Mononuclear cell (primary cell): ENCODE measurements around the gene SDR39U1. TPM values are rescaled to one million over a fixed set of nuclear protein-coding genes. Genes with fewer than 3 reads are reported as not detected.
A peak's percentile ranks its signal among the peaks of the same experiment; 100 is the strongest.
"Not testable (repeated sequence)": the region's sequence is repeated elsewhere in the genome, so short reads cannot be mapped to it uniquely, and the experiment has no call there.

Source experiments
- H3K27me3 ChIP-seq: 2 replicates; pipeline ENCODE4 v1.6.0; 2011; ENCODE audit warnings: low read length, control low read depth; ENCODE audit not compliant: insufficient read depth
- H3K4me1 ChIP-seq: 2 replicates; pipeline ENCODE4 v1.5.1; 2011; ENCODE audit warnings: mild to moderate bottlenecking, low read length, control low read depth; ENCODE audit not compliant: insufficient read depth
- H3K4me3 ChIP-seq: 2 replicates; pipeline ENCODE4 v1.5.1; 2011; ENCODE audit warnings: mild to moderate bottlenecking, low read length, moderate library complexity
- H3K9me3 ChIP-seq: 2 replicates; pipeline ENCODE4 v1.5.1; 2011; ENCODE audit warnings: low read depth, mild to moderate bottlenecking, control low read depth, low read length
- total RNA-seq: library from RNA; depleted of rRNA; stranded (reverse); fragments of >200 nt; gene quantifications from one replicate; pipeline ENCODE4 v1.2.3, GENCODE V29; 2012

The SDR39U1 gene
- total RNA-seq, 1 donor, result 21.6 TPM

DNA sequence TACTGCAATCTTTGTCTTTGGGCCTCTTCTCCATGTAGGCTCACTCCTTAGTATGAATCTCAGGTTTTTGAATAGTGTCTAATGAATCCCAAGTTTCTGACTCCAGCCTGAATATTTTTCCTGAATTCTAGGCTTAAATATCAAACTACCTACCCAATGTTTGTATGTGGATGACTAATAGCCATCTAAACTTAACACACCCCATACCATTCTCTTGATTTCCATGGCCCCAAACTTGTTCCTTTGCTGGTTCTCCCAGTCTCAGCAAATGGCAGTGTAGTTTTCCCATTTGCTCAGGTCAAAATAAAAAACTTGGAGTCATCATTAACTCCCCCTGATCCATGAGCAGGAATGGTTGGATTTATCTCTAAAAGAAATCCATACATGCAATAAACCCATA, 18.8 kb upstream of the SDR39U1 start:
- Histone ChIP-seq H3K4me3 (no peak overlapping the region), H3K4me1 (peaks cover 4% of the 10 kb centered on the region), H3K27me3 (no peaks in the 10 kb centered on the region), H3K9me3 (no peaks in the 10 kb centered on the region)

DNA sequence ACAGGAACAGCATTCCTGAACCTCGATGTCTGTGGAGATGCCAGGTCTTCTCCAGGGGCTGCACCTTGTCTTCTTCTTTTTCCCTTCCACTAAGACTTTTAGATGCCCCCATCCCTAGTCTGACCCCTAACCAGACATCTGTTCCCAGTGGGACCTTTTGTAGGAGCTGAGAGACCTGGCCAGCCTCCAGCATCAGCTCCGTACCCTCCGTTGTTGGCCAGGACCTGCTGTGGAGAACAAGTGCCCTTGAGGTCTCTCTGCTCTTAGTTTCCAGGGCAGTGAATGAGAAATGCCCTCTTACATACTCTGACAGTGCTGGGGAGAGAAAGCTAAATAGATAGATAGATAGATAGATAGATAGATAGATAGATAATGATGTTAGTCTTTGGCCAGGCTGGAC, 16.8 kb upstream of the SDR39U1 start:
- no peak overlapping the region for H3K4me3 ChIP-seq
- H3K4me1 ChIP-seq, result no peaks in the 10 kb centered on the region
- H3K27me3 ChIP-seq, result no peaks in the 10 kb centered on the region
- H3K9me3 ChIP-seq, result no peaks in the 10 kb centered on the region

DNA sequence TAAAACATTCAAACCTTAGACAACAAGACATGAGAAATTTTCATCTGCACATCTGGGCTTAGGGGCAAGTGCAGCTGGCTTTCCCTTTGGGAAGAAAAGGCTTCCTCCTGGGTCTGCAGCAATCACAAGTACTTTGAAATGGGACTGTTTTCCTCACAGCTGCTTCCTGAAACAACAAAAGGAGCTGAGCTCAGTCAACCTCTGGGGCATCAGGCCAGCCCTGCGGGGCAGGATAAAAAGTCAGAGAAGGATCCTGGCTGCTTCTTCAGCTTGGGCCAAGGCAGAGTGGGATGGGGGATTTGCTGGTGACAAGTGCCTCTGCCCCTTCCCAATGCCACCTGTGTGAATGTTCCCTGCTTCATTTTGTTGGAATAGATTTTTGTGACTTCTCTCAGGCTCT, 16.2 kb upstream of the SDR39U1 start:
- Histone ChIP-seq H3K9me3 (no peaks in the 10 kb centered on the region), H3K27me3 (no peaks in the 10 kb centered on the region), H3K4me1 (no peaks in the 10 kb centered on the region), H3K4me3 (no peak overlapping the region)

DNA sequence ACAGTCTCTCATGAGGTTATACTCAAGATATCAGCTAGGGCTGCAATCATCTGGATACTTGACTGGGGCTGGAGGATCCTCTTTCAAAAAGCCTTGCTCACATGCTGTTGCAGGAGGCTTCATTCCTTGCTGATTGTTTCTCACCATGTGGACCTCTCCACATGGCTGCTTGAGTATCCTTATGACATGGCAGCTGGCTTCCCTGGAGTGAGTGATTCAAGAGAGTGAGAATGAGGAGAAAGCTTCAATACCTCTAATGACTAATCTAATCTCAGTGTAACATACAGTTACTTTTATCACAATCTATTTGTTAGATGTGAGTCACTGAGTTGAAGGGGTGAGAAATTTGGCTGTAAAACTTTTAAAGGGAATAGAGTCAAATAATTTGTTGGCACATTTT, 14.4 kb upstream of the SDR39U1 start:
- Histone ChIP-seq H3K4me3 (no peak overlapping the region), H3K27me3 (no peaks in the 10 kb centered on the region), H3K4me1 (no peaks in the 10 kb centered on the region), H3K9me3 (no peaks in the 10 kb centered on the region)

DNA sequence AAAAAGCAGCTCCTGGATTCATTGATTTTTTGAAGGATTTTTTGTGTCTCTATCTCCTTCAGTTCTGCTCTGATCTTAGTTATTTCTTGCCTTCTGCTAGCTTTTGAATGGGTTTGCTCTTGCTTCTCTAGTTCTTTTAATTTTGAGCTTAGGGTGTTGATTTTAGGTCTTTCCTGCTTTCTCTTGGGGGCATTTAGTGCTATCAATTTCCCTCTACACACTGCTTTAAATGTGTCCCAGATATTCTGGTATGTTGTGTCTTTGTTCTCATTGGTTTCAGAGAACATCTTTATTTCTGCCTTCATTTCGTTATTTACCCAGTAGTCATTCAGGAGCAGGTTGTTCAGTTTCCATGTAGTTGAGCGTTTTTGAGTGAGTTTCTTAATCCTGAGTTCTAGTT, 8.3 kb upstream of the SDR39U1 start:
- not testable (repeated sequence) for H3K9me3 ChIP-seq, H3K4me1 ChIP-seq, H3K27me3 ChIP-seq, H3K4me3 ChIP-seq

DNA sequence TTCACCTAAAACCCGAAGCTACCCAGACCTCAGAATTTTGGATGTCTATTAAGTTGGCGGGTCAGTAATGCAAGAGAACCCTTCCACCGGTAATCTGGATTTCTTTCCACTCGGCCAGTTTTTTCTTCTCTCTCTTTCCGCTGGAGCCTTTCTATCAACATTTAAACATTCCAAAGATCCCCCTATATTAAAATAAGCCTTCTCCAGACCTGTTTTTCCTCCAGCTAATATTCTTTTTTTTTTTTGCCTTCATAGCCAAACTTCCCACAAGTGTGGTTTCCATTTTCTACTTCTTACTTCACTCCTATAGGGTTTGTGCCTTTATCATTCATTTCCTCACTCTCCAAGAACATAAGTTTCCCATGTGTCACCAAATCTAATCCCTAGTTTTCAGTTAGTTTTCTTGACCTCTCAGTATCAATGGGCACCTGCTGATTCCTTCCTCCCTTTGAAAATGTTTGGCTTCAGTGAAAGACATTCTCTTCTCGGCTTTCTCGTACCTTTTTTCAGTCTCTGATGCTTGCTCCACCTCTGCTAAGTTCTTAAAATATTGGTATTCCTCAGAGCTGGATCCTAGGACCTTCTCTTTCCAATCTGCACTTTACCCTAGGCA, 583 bp upstream of the SDR39U1 start:
- H3K9me3 ChIP-seq, result no peaks in the 10 kb centered on the region
- no peaks in the 10 kb centered on the region for H3K27me3 ChIP-seq
- peak overlapping the region; percentile 70 for H3K4me3 ChIP-seq
- H3K4me1 ChIP-seq, result peaks cover 35% of the 10 kb centered on the region

DNA sequence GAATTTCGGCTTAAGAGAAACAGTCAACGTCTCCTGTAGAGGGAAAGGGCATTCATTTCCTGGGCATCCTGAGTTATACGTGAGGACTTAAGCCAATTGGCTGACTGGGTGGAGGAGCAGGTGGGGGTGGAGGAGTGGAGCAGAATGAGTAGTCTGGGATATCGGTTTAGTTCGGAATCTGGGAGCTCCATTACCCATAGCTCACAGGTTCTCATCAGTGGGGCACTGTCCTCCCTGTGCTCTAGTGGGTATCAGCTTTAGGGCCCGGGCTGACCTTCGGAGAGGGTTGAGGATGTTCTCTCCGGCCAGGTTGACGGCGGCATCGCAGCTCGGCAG, 704 bp downstream of the SDR39U1 start:
- peak overlapping the region; percentile 70 for H3K4me3 ChIP-seq
- no peaks in the 10 kb centered on the region for H3K27me3 ChIP-seq
- no peaks in the 10 kb centered on the region for H3K9me3 ChIP-seq
- H3K4me1 ChIP-seq, result peaks cover 48% of the 10 kb centered on the region

DNA sequence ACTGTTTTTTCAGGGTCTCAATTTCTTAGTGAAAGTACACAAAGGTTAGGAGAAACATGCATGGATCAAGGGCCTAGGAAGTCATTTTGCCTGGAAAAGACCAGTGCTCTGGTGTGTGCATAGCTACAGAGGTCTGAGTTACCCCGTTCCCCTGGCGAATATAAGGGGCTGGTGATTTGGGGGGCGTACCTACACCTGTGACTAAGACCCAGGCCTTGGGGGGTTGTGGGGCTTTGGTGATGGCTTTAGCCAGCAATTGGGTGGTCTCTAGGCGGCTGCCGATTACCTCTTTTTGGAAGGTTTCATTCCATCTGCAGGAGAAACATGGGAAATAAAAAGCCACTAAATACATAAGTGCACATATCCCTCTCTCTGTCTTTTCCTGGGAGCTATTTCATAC, 1.1 kb downstream of the SDR39U1 start:
- no peak overlapping the region for H3K4me3 ChIP-seq
- peaks cover 52% of the 10 kb centered on the region for H3K4me1 ChIP-seq
- no peaks in the 10 kb centered on the region for H3K27me3 ChIP-seq
- H3K9me3 ChIP-seq, result no peaks in the 10 kb centered on the region

DNA sequence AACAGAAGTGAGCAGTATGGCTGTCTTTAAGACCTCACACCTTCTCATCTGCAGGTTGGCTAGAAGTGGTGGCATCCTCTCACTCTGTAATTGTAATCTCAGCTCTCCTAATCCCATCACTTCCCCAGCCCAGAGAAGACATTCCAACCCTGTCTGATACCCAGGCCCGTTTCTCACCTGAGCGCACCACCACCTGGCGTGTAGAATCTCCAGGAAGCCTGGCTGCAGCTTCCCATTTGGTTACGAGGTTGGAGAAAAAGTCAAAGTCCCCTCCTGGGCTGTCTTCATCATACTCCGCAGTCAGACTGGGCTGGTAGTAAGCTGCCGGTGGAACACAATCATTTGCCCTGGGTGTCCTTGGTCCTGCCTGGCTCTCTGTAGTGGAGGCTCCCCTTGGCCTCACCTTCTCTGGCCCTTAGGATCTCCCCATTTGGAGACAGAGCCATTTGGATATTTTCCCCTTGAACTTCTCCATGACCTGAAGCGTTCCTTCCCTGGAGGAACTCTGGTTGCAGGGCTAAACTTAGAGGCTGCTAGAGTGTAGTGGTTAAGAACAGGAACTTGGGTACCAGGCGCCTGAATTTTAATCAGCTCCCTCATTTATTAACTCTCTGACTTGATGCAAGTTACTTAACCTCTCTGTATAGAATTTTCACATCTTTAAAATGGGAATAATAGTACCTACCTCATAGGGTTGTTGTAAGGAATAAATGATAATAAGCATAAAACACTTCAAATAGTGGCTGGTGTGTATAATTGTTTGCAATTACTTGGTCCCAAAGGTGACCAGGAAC, 1.8 kb downstream of the SDR39U1 start:
- Histone ChIP-seq H3K4me1 (peaks cover 59% of the 10 kb centered on the region), H3K9me3 (no peaks in the 10 kb centered on the region), H3K27me3 (no peaks in the 10 kb centered on the region)

DNA sequence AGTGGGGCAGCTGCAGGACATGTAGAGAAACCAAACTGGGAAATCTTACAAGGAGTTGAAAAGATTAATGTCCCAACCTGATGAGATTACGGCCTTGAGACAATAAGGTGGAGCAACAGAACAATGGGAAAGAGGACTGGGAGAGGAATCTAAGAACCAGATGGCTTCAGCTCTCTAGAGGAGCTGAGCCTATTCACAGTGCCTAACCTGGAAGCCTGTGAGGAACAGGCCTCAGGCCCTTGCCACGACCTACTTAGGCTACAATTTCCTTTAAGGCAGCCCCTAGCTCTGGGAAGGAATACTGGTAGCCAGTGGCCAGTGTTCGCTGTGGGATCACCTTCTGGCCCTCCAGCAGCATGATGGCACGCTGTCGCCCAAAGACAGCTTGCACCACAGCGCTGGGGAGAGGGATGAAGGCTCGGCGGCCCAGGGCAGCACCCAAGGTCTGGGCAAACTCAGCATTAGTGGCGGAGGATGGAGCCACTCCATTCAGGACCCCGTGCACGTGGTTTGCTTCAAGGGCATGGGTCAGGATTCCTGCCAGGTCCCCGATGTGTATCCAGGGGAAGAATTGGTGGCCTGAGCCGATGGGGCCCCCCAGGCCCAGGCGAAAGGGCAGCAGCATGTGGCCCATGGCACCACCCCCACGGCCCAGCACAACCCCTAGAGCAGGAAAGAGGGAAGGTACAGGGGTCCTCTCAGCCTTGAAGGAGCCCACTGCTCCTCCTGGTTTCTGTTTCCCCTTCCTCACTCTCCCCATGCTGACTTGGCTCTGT, 2.6 kb downstream of the SDR39U1 start:
- H3K9me3 ChIP-seq, result no peaks in the 10 kb centered on the region
- H3K27me3 ChIP-seq, result no peaks in the 10 kb centered on the region
- no peak overlapping the region for H3K4me3 ChIP-seq
- H3K4me1 ChIP-seq, result peaks cover 61% of the 10 kb centered on the region

More for the DNA sequence above, 1.8 kb downstream of the SDR39U1 start:
- H3K4me3 ChIP-seq, result no peak overlapping the region

DNA sequence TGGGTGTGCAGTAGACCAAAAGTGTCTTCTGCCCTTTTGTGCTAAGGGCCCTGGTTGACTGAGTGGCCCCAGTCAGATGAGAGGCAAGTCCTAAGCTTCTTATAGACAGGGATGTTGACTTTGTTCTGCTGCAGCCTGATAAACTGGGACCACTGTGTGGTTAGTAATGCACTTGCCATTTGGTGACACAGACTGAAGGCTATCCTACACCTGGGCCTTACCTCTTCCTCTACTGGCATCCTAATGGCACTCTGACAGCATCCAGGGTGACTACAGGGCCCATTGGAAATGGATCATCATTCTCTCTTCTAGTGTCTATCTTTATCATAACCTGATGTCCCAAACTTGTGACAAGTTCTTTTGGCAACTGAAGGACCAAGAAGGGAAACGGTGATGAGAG, 3.3 kb downstream of the SDR39U1 start:
- H3K9me3 ChIP-seq, result no peaks in the 10 kb centered on the region
- H3K4me1 ChIP-seq, result peaks cover 61% of the 10 kb centered on the region

DNA sequence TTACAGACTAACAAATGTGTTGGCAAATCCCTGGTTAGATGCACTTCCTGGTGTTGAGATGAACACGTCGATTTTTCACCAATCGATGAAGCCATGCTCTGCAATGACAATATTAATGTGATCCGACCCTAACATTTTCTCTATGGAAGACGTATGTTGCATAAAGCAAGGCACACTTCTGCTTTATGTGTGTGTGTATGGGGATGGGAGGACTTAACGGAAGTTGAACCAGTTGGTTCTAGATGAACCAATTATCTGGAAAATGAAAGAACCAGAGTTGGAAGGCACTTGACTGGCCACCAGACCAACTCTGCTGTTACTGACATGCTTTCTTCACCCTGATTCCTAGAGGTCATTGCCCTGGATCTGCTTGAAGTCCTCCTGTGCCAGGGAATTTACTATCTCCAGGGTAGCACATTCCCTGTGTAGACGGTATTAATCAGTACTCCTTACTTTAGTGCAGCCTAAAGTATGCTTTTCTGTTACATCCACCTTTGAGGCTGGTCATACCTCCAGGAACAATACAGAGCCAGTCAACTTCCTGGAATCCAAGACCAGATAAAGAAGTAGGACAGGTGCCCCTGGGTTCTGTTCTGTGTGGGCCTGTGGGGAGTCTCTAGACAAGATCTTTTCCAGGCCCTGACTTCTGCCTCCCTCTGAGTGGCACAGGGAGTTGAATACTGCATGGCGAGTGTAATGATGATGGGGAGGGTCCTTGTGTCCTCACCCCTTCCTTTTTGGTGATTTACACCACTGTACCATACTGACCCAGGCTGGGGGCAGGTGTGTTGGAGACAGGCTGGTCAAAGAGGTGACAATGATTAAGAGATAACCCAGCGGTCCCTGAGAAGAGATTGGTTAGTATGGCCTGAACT, 4.1 kb downstream of the SDR39U1 start:
- peaks cover 60% of the 10 kb centered on the region for H3K4me1 ChIP-seq
- H3K4me3 ChIP-seq, result no peak overlapping the region
- H3K9me3 ChIP-seq, result no peaks in the 10 kb centered on the region
- H3K27me3 ChIP-seq, result no peaks in the 10 kb centered on the region

More for the DNA sequence above, 3.3 kb downstream of the SDR39U1 start:
- Histone ChIP-seq H3K27me3 (no peaks in the 10 kb centered on the region), H3K4me3 (no peak overlapping the region)

DNA sequence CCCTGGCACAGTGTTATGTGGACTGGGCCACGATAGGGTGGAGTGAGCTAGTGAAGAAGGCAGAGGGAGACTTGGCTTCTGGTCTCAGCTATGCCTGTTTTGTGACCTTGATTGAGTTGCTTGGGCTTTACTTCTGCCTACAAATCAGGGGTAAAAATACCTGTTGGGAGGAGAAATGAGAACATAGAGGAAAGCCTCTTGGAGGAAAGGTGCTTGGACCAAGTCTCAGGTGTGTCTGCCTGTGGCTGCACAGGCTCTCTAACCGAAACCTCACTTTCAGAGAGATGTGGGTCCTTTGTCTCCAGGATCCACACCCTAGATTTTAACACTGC, 4.9 kb downstream of the SDR39U1 start:
- H3K27me3 ChIP-seq, result no peaks in the 10 kb centered on the region
- peaks cover 56% of the 10 kb centered on the region for H3K4me1 ChIP-seq
- H3K4me3 ChIP-seq, result no peak overlapping the region
- H3K9me3 ChIP-seq, result no peaks in the 10 kb centered on the region

DNA sequence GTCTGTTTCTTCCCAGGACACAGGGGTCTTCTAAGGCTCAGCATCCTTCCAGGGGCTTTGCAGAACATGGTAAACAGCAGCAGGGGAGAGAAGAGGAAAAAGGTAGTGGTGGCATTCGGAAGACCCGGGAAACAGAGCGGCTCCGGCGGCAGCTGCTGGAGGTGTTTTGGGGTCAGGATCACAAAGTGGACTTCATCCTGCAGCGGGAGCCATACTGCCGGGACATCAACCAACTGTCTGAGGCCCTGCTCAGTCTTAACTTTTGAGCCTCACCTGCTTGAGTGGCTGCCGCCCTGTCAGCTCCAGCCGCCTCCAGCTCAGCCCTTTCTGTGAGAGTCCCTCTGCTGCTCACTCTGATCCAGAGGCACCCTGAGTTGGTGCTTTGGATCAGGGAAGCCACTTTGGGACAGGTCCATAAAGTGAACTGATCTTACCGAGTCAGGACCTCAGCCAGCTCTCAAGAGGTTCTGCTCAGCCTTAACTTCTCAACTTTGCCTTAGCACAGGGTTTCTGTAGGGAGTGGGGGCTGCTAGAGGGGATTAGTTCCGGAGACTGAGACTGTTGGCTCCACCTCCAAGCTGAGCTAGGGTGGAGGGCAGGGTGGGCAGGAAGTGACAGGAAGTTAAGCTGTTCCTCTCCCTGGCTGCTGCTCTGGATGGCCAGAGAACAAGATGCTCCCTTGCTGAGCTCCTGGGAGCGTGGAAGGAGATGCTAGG, 5.4 kb downstream of the SDR39U1 start:
- H3K27me3 ChIP-seq, result no peaks in the 10 kb centered on the region
- H3K4me3 ChIP-seq, result no peak overlapping the region
- H3K9me3 ChIP-seq, result no peaks in the 10 kb centered on the region
- H3K4me1 ChIP-seq, result peaks cover 57% of the 10 kb centered on the region
